IMR-90 (cell line): ENCODE measurements around the gene RFX2. TPM values are rescaled to one million over a fixed set of nuclear protein-coding genes. Genes with fewer than 3 reads are reported as not detected.

Source experiments
- ATAC-seq: fragments of 200-7000 bp; cut with Tn5 transposase; 2 replicates; pipeline ENCODE4 v1.9.1; 2020; ENCODE audit warnings: low read depth, mild to moderate bottlenecking, moderate library complexity
- BruUV-seq: library from RNA; stranded (reverse); fragments of 400-500 nt; replicated peaks from 2 replicates; lab custom pipeline; 2021; lab: Mats Ljungman, UMichigan
- CTCF ChIA-PET: fragments of 300-600 bp; formaldehyde crosslinking; extraction: SDS; loops from one replicate; lab custom pipeline; 2021; ENCODE audit warnings: antibody characterized with exemption; lab: Yijun Ruan, JAX
- POLR2A ChIA-PET: fragments of 300-600 bp; sonication (Branson Sonifier 250); formaldehyde crosslinking; loops from one replicate; lab custom pipeline; 2022; ENCODE audit warnings: antibody characterized with exemption; ENCODE audit not compliant: unreplicated experiment; lab: Charles Lee
- DNase-seq: peaks from one replicate; pipeline ENCODE4 v3.0.0; 2013
- H2AFZ ChIP-seq: replicated peaks from 2 replicates; pipeline ENCODE3; 2013; ENCODE audit warnings: low read length, mild to moderate bottlenecking; ENCODE audit not compliant: poor library complexity
- H2AK5ac ChIP-seq: 2 replicates; pipeline ENCODE4 v1.6.1; 2013; ENCODE audit warnings: low read depth, low read length, inconsistent platforms
- H2AK9ac ChIP-seq: replicated peaks from 2 replicates; pipeline ENCODE3; 2013; ENCODE audit warnings: mild to moderate bottlenecking, low read depth, low read length, moderate library complexity; ENCODE audit not compliant: poor library complexity
- H2BK120ac ChIP-seq: 2 replicates; pipeline ENCODE4 v1.6.1; 2013; ENCODE audit warnings: low read depth, low read length, inconsistent platforms
- H2BK15ac ChIP-seq: 3 replicates; pipeline ENCODE4 v1.6.1; 2013; ENCODE audit warnings: low read depth, low read length, inconsistent platforms
- H2BK20ac ChIP-seq: 2 replicates; pipeline ENCODE4 v1.6.1; 2013; ENCODE audit warnings: low read depth, mild to moderate bottlenecking, inconsistent platforms, low read length, moderate library complexity
- H2BK5ac ChIP-seq: 2 replicates; pipeline ENCODE4 v1.6.1; 2013; ENCODE audit warnings: mild to moderate bottlenecking, low read depth, low read length, inconsistent platforms; ENCODE audit not compliant: poor library complexity, severe bottlenecking
- H3K14ac ChIP-seq: replicated peaks from 2 replicates; pipeline ENCODE4 v1.6.1; 2013; ENCODE audit warnings: low read depth, low read length, inconsistent platforms
- H3K18ac ChIP-seq: 2 replicates; pipeline ENCODE4 v1.6.1; 2013; ENCODE audit warnings: low read depth, low read length, control low read depth
- H3K23ac ChIP-seq: 2 replicates; pipeline ENCODE4 v1.6.1; 2013; ENCODE audit warnings: low read depth, low read length, inconsistent platforms
- H3K27ac ChIP-seq: 2 replicates; pipeline ENCODE4 v1.5.1; 2013; ENCODE audit warnings: mild to moderate bottlenecking, control low read depth, low read length; ENCODE audit not compliant: insufficient read depth
- H3K27me3 ChIP-seq: 2 replicates; pipeline ENCODE4 v1.6.1; 2013; ENCODE audit warnings: low read length; ENCODE audit not compliant: control insufficient read depth, insufficient read depth
- H3K36me3 ChIP-seq: 2 replicates; pipeline ENCODE4 v1.6.1; 2013; ENCODE audit warnings: low read length, mixed read lengths; ENCODE audit not compliant: control insufficient read depth, insufficient read depth
- H3K4ac ChIP-seq: 2 replicates; pipeline ENCODE4 v1.6.1; 2013; ENCODE audit warnings: low read depth, low read length, inconsistent platforms
- H3K4me1 ChIP-seq: 2 replicates; pipeline ENCODE4 v1.6.1; 2013; ENCODE audit warnings: low read length, mixed read lengths; ENCODE audit not compliant: control insufficient read depth, insufficient read depth
- H3K4me2 ChIP-seq: 2 replicates; pipeline ENCODE4 v1.6.1; 2013; ENCODE audit warnings: low read depth, mild to moderate bottlenecking, control low read depth, low read length, moderate library complexity
- H3K4me3 ChIP-seq: 2 replicates; pipeline ENCODE4 v1.5.1; 2013; ENCODE audit warnings: low read depth, mild to moderate bottlenecking, control low read depth, low read length, moderate library complexity; ENCODE audit not compliant: insufficient read depth
- H3K56ac ChIP-seq: 2 replicates; pipeline ENCODE4 v1.6.1; 2013; ENCODE audit warnings: low read length, inconsistent platforms; ENCODE audit not compliant: insufficient read depth; ENCODE audit errors: extremely low read depth
- H3K79me1 ChIP-seq, 2 experiments: 2 replicates each; pipeline ENCODE4 v1.6.1; 2013; ENCODE audit warnings: low read length in 2 of 2, inconsistent platforms in 1 of 2, low read depth in 1 of 2
- H3K9ac ChIP-seq: 2 replicates; pipeline ENCODE4 v1.6.1; 2013; ENCODE audit warnings: low read depth, low read length, control low read depth
- H3K9me1 ChIP-seq: 2 replicates; pipeline ENCODE4 v1.6.1; 2013; ENCODE audit warnings: low read length, inconsistent platforms; ENCODE audit not compliant: insufficient read depth
- H3K9me3 ChIP-seq: 2 replicates; pipeline ENCODE4 v1.6.1; 2013; ENCODE audit warnings: low read length; ENCODE audit not compliant: control insufficient read depth, insufficient read depth
- H4K20me1 ChIP-seq: 2 replicates; pipeline ENCODE4 v1.6.1; 2013; ENCODE audit warnings: low read length, inconsistent platforms; ENCODE audit not compliant: insufficient read depth
- H4K5ac ChIP-seq: 2 replicates; pipeline ENCODE4 v1.6.1; 2013; ENCODE audit warnings: mild to moderate bottlenecking, low read depth, low read length, control low read depth
- H4K8ac ChIP-seq, 2 experiments: 2 replicates each; pipeline ENCODE4 v1.6.1; 2013; ENCODE audit warnings: low read depth in 2 of 2, low read length in 2 of 2, control low read depth in 1 of 2, inconsistent platforms in 1 of 2
- H4K91ac ChIP-seq: 2 replicates; pipeline ENCODE4 v1.6.1; 2013; ENCODE audit warnings: low read depth, low read length, inconsistent platforms; ENCODE audit not compliant: insufficient read depth
- BHLHE40 ChIP-seq: fragments of 150-350 bp; IDR thresholded peaks from 2 replicates; pipeline ENCODE4 v1.6.1; 2016; ENCODE audit warnings: mild to moderate bottlenecking, low read depth, low read length
- CEBPB ChIP-seq: IDR thresholded peaks from 2 replicates; pipeline ENCODE4 v1.6.1; 2012; ENCODE audit warnings: low read depth, low read length, improper control_type of control experiment
- CHD1 ChIP-seq: IDR thresholded peaks from 2 replicates; pipeline ENCODE4 v1.6.1; 2012; ENCODE audit warnings: low read depth, low read length, improper control_type of control experiment
- CTCF ChIP-seq: conservative IDR thresholded peaks from 2 replicates; pipeline ENCODE4 v1.5.1; 2012; ENCODE audit warnings: mild to moderate bottlenecking, low read depth, low read length, improper control_type of control experiment
- ELK1 ChIP-seq: fragments of 150-350 bp; IDR thresholded peaks from 2 replicates; pipeline ENCODE4 v1.6.1; 2016; ENCODE audit warnings: low read depth, mild to moderate bottlenecking, low read length, moderate library complexity, borderline replicate concordance
- FOS ChIP-seq: fragments of 150-350 bp; IDR thresholded peaks from 2 replicates; pipeline ENCODE4 v1.6.1; 2016; ENCODE audit warnings: low read depth, low read length
- MAZ ChIP-seq: IDR thresholded peaks from 2 replicates; pipeline ENCODE4 v1.6.1; 2012; ENCODE audit warnings: low read depth, mild to moderate bottlenecking, low read length, improper control_type of control experiment, moderate library complexity, borderline replicate concordance
- MXI1 ChIP-seq: IDR thresholded peaks from 2 replicates; pipeline ENCODE4 v1.6.1; 2012; ENCODE audit warnings: low read depth, mild to moderate bottlenecking, low read length, moderate library complexity, borderline replicate concordance
- POLR2A ChIP-seq: IDR thresholded peaks from 2 replicates; pipeline ENCODE4 v1.6.1; 2012; ENCODE audit warnings: mild to moderate bottlenecking, low read depth, low read length
- RAD21 ChIP-seq: IDR thresholded peaks from 2 replicates; pipeline ENCODE4 v1.6.1; 2012; ENCODE audit warnings: low read length, improper control_type of control experiment
- RCOR1 ChIP-seq: IDR thresholded peaks from 2 replicates; pipeline ENCODE4 v1.6.1; 2012; ENCODE audit warnings: mild to moderate bottlenecking, low read length, improper control_type of control experiment; ENCODE audit not compliant: insufficient replicate concordance
- RFX5 ChIP-seq: IDR thresholded peaks from 2 replicates; pipeline ENCODE4 v1.8.0; 2012; ENCODE audit warnings: low read depth, mild to moderate bottlenecking, low read length, moderate library complexity
- SMC3 ChIP-seq: fragments of 150-350 bp; IDR thresholded peaks from 2 replicates; pipeline ENCODE4 v1.6.1; 2016; ENCODE audit warnings: low read depth, mild to moderate bottlenecking, antibody characterized with exemption, low read length, moderate library complexity
- USF2 ChIP-seq: fragments of 150-350 bp; IDR thresholded peaks from 2 replicates; pipeline ENCODE4 v1.6.1; 2017; ENCODE audit warnings: mild to moderate bottlenecking, antibody characterized with exemption, low read length, low read depth
- WGBS, 2 experiments: methylation state at CpG; one replicate each; pipeline versions ENCODE4 v1.1.5 to v1.1.7; 2013; ENCODE audit warnings: missing lambda C conversion rate in 2 of 2; ENCODE audit not compliant: insufficient read length in 1 of 2; ENCODE audit errors: extremely low coverage in 2 of 2; 5-methylcytosine and 5-hydroxymethylcytosine counted together
- dilution Hi-C: fragments of 300-500 bp; cut with HindIII; formaldehyde crosslinking; loops from one replicate; pipeline ENCODE4 v1.14.3; 2018; ENCODE audit warnings: low sequenced_read_pairs; ENCODE audit not compliant: unreplicated experiment
- in situ Hi-C: fragments of 300-500 bp; cut with MboI; formaldehyde crosslinking; loops from 3 replicates; pipeline ENCODE4 v1.14.3; 2019; ENCODE audit warnings: low sequenced_read_pairs, inconsistent platforms, mixed read lengths
- intact Hi-C: fragments of 100-400 bp; cut with micrococcal nuclease; formaldehyde crosslinking; loops from 2 replicates; pipeline ENCODE4 v1.10.0; 2022
- polyA plus RNA-seq, 3 experiments: library from polyadenylated mRNA; depleted of rRNA; stranded (reverse); fragments of >200 nt; gene quantifications; 2 replicates each; pipeline ENCODE4 v1.2.3, GENCODE V29; 2012; ENCODE audit warnings: low replicate concordance in 1 of 3
- total RNA-seq: library from RNA; depleted of rRNA; stranded (reverse); fragments of >200 nt; gene quantifications from 2 replicates; pipeline ENCODE4 v1.2.3, GENCODE V29; 2012

Gene RFX2
- total and polyA plus RNA-seq, 2 of the 4 experiments (the other 2 are of a cell fraction): 2.2 to 4.9 TPM

GRCh38 chr19:6042776-6043726 lies 67.2 kb downstream of the RFX2 start:
- H2BK20ac ChIP-seq: no peak overlapping the region
- H3K9ac ChIP-seq: no peak overlapping the region
- H3K27me3 ChIP-seq: no peaks in the 10 kb centered on the region
- no peaks in the 10 kb centered on the region for H3K79me1 ChIP-seq
- H2AFZ ChIP-seq: no peak overlapping the region
- ChIA-PET CTCF (interaction anchor here (0.5 to 1.5 kb wide), 2 partner anchors 83 to 96 kb away, joined by 3 to 4 read pairs; no protein-coding TSS in a partner anchor), POLR2A (no interaction called here)
- H3K56ac ChIP-seq: no peak overlapping the region
- WGBS, 2 experiments: 100% methylated on average over 1 of the region's 12 CpGs; no CpG with 5 or more reads in 1 of the 2 experiments
- H3K4me2 ChIP-seq: no peak overlapping the region
- in situ Hi-C loops: loop anchor here (10.0 kb wide), 1 partner anchor 262 kb away; no protein-coding TSS in a partner anchor
- H3K36me3 ChIP-seq: no peaks in the 10 kb centered on the region
- no peak overlapping the region for H4K91ac ChIP-seq
- DNase-seq (no peak), ATAC-seq (no peak)
- intact Hi-C loops: loop anchor here (10.0 kb wide), 1 partner anchor 372 kb away; no protein-coding TSS in a partner anchor
- H2BK15ac ChIP-seq: no peak overlapping the region
- no peak overlapping the region for H4K5ac ChIP-seq
- no peak overlapping the region for H2BK120ac ChIP-seq
- dilution Hi-C loops: no loop called here
- H2AK5ac ChIP-seq: no peak overlapping the region
- H3K9me1 ChIP-seq: no peaks in the 10 kb centered on the region
- H3K27ac ChIP-seq: no peak overlapping the region
- H4K8ac ChIP-seq: no peak overlapping the region
- H3K23ac ChIP-seq: no peak overlapping the region
- H2AK9ac ChIP-seq: no peak overlapping the region
- H3K4ac ChIP-seq: no peak overlapping the region
- no peak overlapping the region for H2BK5ac ChIP-seq
- H4K20me1 ChIP-seq: no peaks in the 10 kb centered on the region
- peaks cover 4% of the 10 kb centered on the region; the same call in 1 of the 2 replicates for H3K4me1 ChIP-seq
- no TSS peak for BruUV-seq
- H3K9me3 ChIP-seq: no peaks in the 10 kb centered on the region
- no peak overlapping the region for H3K18ac ChIP-seq
- H3K4me3 ChIP-seq: no peak overlapping the region
- no peak overlapping the region for H3K14ac ChIP-seq
- TF ChIP-seq RCOR1 (no peak), MAZ (no peak), RAD21 (no peak), CEBPB (no peak), FOS (no peak), POLR2A (no peak), CTCF (no peak), USF2 (no peak), ELK1 (no peak), BHLHE40 (no peak), SMC3 (no peak), MXI1 (no peak), RFX5 (no peak), CHD1 (no peak)
